Measurements from ENCODE around the gene PTBP3. TPM values are rescaled to one million over a fixed set of nuclear protein-coding genes. Genes with fewer than 3 reads are reported as not detected.
"Not testable (repeated sequence)": the region's sequence is repeated elsewhere in the genome, so short reads cannot be mapped to it uniquely, and the experiment has no call there.

The PTBP3 gene
- total RNA-seq, 4 donors from 2014 or later: 33.7 to 89.1 (median 42.4) TPM

GRCh38 chr9:112285056-112285455, 48.4 kb downstream of the PTBP3 start:
- TF ChIP-seq CTCF (IDR thresholded peaks at IDR 0.05) (no peak), POLR2A (IDR thresholded peaks at IDR 0.05) (no peak)
- H3K4me1 ChIP-seq: peaks cover 11 to 15% of the 10 kb centered on the region in 2 donors
- WGBS, 2 donors: 95 to 97% methylated on average over 2 of the region's 2 CpGs
- H3K27ac ChIP-seq: no peak overlapping the region
- no peak for DNase-seq
- no peak overlapping the region for H3K4me3 ChIP-seq (replicated peaks in 1 of 3)
- H3K36me3 ChIP-seq: no peaks in the 10 kb centered on the region
- intact Hi-C loops (cut with DNase I): no loop called here
- no peaks in the 10 kb centered on the region for H3K27me3 ChIP-seq
- H3K9me3 ChIP-seq: no peaks in the 10 kb centered on the region

GRCh38 chr9:112283582-112284253, 49.7 kb downstream of the PTBP3 start:
- TF ChIP-seq POLR2A (IDR thresholded peaks at IDR 0.05): no peak
- no peak for TF ChIP-seq CTCF (IDR thresholded peaks at IDR 0.05)
- Histone ChIP-seq H3K4me1 (peaks cover 7 to 12% of the 10 kb centered on the region in 2 donors), H3K9me3 (no peaks in the 10 kb centered on the region), H3K27ac (no peak overlapping the region), H3K4me3 (replicated peaks in 1 of 3) (no peak overlapping the region), H3K27me3 (no peaks in the 10 kb centered on the region), H3K36me3 (no peaks in the 10 kb centered on the region)
- 98% methylated on average over 5 to 6 of the region's 6 CpGs for WGBS, 2 donors
- DNase-seq: no peak
- intact Hi-C loops (cut with DNase I): no loop called here

GRCh38 chr9:112282841-112283240, 50.6 kb downstream of the PTBP3 start:
- DNase-seq; intact Hi-C loops (cut with DNase I); H3K9me3 ChIP-seq; H3K27me3 ChIP-seq; H3K4me1 ChIP-seq; H3K36me3 ChIP-seq; H3K27ac ChIP-seq; H3K4me3 ChIP-seq (replicated peaks in 1 of 3): not testable (repeated sequence)
- 100% methylated on average over 3 of the region's 3 CpGs for WGBS, 2 donors

GRCh38 chr9:112280904-112281303, 52.5 kb downstream of the PTBP3 start:
- Histone ChIP-seq H3K4me3 (replicated peaks in 1 of 3) (no peak overlapping the region), H3K36me3 (no peaks in the 10 kb centered on the region), H3K27ac (no peak overlapping the region), H3K27me3 (no peaks in the 10 kb centered on the region), H3K4me1 (peaks cover 8 to 9% of the 10 kb centered on the region in 2 donors), H3K9me3 (no peaks in the 10 kb centered on the region)
- intact Hi-C loops (cut with DNase I): no loop called here
- TF ChIP-seq POLR2A (IDR thresholded peaks at IDR 0.05): no peak
- TF ChIP-seq CTCF (IDR thresholded peaks at IDR 0.05): no peak
- no peak for DNase-seq
- WGBS, 2 donors: 92 to 96% methylated on average over 2 of the region's 2 CpGs

- no peak for TF ChIP-seq CTCF (IDR thresholded peaks at IDR 0.05)
- TF ChIP-seq POLR2A (IDR thresholded peaks at IDR 0.05): no peak
- H3K36me3 ChIP-seq: no peaks in the 10 kb centered on the region
- H3K27ac ChIP-seq: no peak overlapping the region
- no peaks in the 10 kb centered on the region for H3K9me3 ChIP-seq
- peaks cover 9 to 15% of the 10 kb centered on the region in 2 donors for H3K4me1 ChIP-seq
- H3K27me3 ChIP-seq: no peaks in the 10 kb centered on the region
- H3K4me3 ChIP-seq (replicated peaks in 1 of 3): no peak overlapping the region
- no peak for DNase-seq
- intact Hi-C loops (cut with DNase I): no loop called here
Measured at GRCh38 chr9:112279501-112279900, 53.9 kb downstream of the PTBP3 start.
